Fibroblast of lung (primary cell): Measurements from ENCODE around the gene ZDHHC4.

ENCODE experiments used
- CTCF ChIP-seq, 2 donors: IDR thresholded peaks in 1 of 2; conservative IDR thresholded peaks in 1 of 2; 1 replicate in 1 of 2; 2 replicates in 1 of 2; pipeline ENCODE4 v1.5.1; 2011 to 2012; ENCODE audit warnings: low read length in 2 of 2, control low read depth in 1 of 2, inconsistent platforms in 1 of 2, low read depth in 1 of 2, mild to moderate bottlenecking in 1 of 2
- EZH2 ChIP-seq: IDR thresholded peaks from 2 replicates; pipeline ENCODE4 v1.5.1; 2012; ENCODE audit warnings: low read length, control low read depth, mild to moderate bottlenecking; ENCODE audit errors: missing control alignments

- TF ChIP-seq EZH2 (peak; percentile 92), CTCF (conservative IDR thresholded peaks at IDR 0.05 in 1 of 2, IDR thresholded peaks at IDR 0.05 in 1 of 2; ENCODE audit: low read depth in 1 of 2, low read length in 2 of 2) (no peak)
These were observed 38.7 kb downstream of the ZDHHC4 start for GRCh38 chr7:6615723-6616555.
